KG1 (cell line): Measurements from ENCODE around the gene RASL11B.
A peak's percentile ranks its signal among the peaks of the same experiment; 100 is the strongest.

Source experiments
- DNase-seq: peaks from one replicate; lab custom pipeline; 2025; lab: John Stamatoyannopoulos, UW

RASL11B gene

GRCh38 chr4:52874948-52875347 lies 12.8 kb downstream of the RASL11B start:
- no peak for DNase-seq

DNA sequence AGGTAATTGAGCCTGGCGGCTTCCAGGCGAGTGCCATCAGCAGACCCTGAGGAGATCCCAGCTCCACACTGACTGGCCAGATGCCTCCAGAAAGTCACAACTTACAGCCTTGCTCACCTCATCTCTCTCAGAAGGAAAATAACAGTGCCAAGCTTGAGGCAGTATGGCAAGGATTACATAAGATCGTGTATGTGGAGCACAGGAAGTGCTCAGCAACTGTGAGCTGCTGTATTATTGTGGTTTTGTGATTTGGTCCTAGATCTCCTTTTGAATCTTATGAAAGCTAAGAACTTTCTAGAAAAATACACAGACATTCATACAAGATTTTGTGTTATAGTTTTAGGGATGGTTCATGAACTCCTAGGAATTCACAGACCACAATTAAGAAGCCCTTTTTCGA lies 14.0 kb downstream of the RASL11B start:
- DNase-seq: no peak

DNA sequence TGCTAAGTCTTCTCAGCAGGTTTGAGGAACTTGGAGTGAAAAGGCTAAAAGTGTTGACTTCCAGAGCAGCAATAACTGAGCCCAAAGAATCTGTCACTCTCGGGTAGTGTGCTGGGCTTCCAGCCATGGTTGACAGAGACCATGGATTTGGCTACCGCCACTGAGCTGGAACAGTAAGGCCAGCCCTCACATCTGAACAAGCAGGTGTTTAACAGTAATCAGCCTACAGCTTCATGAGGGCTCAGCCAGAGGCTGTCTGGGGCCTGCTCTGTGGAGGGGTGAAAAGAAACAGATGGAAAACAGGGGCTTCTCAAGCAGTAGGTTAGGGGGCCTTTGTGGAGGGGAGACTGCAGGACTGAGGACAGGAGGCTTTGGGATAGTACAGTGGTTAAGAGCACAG lies 14.9 kb downstream of the RASL11B start:
- DNase-seq: no peak

DNA sequence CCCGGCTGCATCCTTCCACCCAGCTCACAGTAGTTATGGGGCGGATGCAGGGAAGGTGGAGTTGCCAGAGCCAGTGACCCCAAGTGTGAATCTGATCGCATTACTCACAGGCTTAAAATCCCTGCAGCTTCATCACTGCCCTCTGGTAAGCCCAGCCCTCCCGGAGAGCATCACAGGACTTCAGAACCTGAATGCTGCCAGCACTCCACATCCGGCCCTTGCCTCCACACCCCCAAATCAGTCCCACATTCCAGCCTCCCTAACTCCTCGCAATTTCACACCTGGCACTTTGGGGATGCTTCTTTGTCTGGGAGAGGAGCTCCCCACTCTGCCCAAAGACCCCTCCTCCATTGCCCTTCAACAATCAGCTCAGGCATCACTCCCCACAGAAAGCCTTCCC lies 15.6 kb downstream of the RASL11B start:
- DNase-seq: no peak

DNA sequence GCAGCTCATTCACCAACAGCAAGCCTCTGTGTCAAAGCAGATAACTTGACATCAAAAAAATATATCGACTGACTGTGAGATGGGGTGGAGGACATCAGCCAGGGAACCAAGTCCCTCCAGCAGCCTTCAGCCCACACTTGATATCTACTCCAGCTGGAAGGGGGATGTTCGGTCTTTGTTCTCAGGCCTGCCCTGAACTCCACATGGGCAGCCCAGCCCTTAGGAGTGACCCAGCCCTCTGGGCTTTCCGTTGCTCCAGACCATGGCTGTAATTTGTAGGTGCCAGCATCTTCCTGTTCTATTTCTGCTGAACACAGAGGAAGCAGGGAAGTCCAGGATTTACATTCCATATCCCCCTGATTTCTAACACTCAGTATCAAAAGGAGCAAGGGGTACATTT lies 17.4 kb downstream of the RASL11B start:
- no peak for DNase-seq

GRCh38 chr4:52880994-52881393 lies 18.9 kb downstream of the RASL11B start:
- no peak for DNase-seq

DNA sequence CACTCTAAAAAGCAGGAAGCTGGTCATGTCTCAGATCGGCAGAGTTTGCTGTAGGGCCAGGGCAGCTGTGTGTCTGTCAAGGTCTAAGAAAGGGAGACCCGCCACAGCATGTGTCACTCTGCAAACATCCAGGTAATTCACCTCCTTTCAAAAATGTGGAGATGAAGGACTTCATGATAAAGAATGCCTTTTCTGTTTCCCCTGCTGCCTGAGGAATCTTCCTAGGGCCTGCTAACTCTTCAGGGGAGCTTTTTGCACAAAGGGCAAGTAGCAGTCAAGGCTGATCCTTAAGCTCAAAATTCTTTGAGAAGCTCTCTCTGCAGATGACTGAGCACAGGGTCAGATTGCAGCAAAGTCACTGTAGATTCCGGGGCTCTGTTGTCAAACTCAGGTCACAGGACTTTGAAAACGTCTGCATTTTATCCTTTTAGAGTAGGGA lies 21.1 kb downstream of the RASL11B start:
- DNase-seq: no peak

GRCh38 chr4:52883707-52884669 lies 21.9 kb downstream of the RASL11B start:
- no peak for DNase-seq

GRCh38 chr4:52884994-52885393 lies 22.9 kb downstream of the RASL11B start:
- DNase-seq: no peak

DNA sequence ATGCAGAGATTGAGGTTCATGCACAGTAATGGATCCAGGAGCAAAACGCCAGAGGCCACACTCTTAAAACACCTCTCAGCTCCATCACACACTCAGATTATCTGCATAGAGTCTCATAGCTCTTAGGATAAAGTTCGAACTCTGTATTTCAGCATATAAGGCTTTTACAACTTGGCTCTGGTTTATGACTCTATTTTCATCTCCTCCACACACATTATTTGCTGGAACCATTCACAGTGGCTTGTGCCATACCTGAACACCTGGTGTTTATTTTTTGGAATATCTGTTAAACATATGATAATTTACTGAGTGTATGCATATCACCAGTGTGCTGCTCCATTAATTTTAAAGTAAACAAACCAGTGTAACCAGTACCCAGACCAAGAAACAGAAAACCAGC lies 27.2 kb downstream of the RASL11B start:
- no peak for DNase-seq

- DNase-seq: no peak
These were observed 27.8 kb downstream of the RASL11B start for GRCh38 chr4:52889778-52890520.

- DNase-seq: no peak
These were observed 28.3 kb downstream of the RASL11B start for GRCh38 chr4:52890521-52890791.

GRCh38 chr4:52891743-52892142 lies 29.6 kb downstream of the RASL11B start:
- DNase-seq: no peak

DNA sequence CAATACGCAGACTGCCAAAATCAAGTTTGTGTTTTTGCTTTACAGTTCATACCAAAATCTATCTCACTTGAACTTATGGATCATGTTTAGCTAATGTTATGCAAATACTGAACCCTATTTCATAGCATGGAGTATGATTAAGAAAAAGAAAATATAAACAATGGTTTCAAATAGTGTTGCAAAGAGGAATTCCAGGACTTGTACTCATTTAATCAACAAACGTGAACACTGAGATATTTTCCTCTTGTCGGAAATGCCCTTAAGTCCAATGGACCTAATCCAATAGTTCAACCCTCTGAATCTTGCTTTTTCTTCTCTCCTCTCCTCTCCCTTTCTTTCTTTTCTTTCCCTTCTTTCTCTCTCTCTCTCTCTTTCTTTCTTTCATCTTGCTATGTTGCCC lies 30.8 kb downstream of the RASL11B start:
- DNase-seq: no peak

DNA sequence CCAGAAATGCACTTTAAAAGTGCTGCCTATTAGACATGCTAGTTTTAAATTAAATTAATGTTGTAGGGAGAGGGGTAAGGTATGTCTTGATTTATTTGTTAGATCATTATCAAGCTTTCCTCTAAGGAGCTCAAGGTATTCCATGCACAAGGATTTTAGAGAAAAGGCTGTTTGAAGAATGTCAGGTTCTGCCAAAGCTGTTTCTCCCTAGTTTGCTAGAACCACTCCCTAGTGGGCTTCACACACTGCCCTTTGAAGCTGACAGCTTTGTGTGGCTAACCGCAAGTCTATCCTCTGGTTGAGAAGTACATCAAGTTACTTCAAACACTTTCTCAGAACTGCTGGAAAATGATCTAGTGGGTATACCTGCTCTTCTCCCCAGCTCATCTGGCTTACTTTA lies 32.3 kb downstream of the RASL11B start:
- DNase-seq: no peak

- no peak for DNase-seq
These were observed 41.2 kb downstream of the RASL11B start for GRCh38 chr4:52903273-52903672.

DNA sequence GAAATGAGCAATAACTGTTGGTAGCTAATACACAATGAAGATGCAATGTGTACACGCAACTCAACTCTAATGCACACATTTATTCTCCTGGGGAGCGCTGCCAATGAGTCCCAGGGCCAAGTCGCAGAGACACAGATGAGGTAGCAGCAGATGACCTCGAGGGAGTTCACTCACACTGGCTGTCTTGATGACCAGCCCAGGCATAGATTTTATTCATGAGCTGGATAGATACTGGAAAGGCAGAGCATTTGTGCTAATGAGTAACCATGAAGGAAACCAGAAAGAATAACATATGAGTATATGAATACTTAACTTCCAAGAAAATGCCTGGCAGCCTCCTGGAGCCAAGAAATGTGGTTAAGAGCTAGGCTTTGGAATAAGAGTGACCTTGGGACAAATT lies 42.3 kb downstream of the RASL11B start:
- no peak for DNase-seq

GRCh38 chr4:52907510-52907909 lies 45.4 kb downstream of the RASL11B start:
- DNase-seq: no peak

GRCh38 chr4:52910115-52910514 lies 48.0 kb downstream of the RASL11B start:
- DNase-seq: no peak

DNA sequence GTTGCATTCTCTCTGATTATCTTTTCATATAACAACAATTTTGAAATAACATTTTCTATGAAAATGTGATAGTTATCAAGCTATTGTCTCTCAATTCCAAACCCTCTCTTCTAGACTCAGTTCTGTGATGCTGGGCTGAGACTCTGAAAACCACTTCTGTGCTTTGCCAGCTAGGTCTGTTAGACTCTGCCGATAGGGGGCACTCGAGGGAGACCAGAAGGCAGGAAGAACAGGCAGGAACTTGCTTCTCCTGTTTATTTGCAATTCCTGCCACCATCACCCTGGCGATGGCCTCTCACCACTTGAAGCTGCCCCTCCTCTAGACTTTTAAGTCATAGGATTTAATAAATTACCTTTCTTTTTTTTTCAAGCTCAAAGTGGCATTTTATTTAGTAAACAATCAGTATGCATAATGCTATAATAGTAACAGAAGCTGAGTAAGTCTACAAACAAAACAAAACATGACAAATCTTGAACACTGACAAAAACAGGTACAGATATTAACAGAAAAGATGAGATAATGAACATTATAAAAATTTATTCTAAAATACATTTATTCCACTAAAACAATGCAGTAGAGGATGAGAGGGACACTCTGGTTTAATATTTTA lies 49.7 kb downstream of the RASL11B start:
- DNase-seq: peak; percentile 30

DNA sequence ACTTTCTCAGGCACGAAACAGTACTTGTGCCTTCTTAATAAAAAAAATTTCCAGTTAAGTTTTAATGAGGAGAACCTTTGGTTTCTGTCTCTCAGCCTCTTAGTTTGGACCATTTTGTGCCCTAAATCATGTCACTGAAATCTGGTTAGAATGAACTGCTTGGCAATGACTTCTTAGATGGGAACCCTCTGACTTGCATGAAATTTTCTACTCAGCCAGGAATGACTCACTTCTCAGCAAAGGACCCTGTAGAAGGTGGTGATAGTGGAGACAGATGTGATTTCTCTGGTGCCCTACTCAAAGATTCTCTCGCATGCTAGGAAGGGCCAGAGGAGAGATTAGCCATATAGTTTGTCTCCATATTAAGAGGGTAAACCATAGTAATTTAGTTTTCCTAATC lies 50.5 kb downstream of the RASL11B start:
- DNase-seq: no peak

GRCh38 chr4:52914051-52914605 lies 52.0 kb downstream of the RASL11B start:
- no peak for DNase-seq

DNA sequence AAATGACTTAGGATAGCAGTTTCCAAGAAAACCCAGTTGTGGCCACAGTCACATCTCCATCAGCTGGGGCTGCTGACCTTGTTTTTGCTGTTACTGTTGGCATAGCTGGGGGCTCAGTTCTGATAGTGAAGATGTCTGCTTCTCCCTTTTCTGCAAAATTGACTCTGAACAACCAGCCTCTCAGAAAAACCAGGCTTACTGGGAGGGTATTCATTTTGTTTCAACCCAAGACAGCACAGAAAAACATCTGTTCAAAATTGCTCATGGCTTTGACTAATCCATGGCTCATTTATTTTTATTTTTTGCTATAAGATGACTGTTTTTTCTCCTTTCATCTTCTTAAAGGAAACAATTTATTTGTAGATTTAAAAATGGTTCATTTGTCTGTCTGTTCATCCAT lies 53.1 kb downstream of the RASL11B start:
- no peak for DNase-seq
